ENCODE data around the gene MALAT1. TPM values are rescaled to one million over a fixed set of nuclear protein-coding genes. Genes with fewer than 3 reads are reported as not detected.

Gene MALAT1
- total and polyA plus RNA-seq, 10 of the 15 experiments (the other 5 are each of a cell fraction or from before 2014, with no cell fraction given), result 448 to 8,160 (median 2,019) TPM

GRCh38 chr11:65498977-65499712, at the start of gene MALAT1 (continued):
- TF ChIP-seq POLR2AphosphoS2 (IDR thresholded peaks at IDR 0.05; ENCODE audit: low read depth, low read length), result peak; percentile 100
- TF ChIP-seq ZBED1 (IDR thresholded peaks at IDR 0.05; ENCODE audit: borderline replicate concordance), result peak; percentile 100
- peak; percentile 79 for TF ChIP-seq ZBTB11 (CRISPR knock-in tag; IDR thresholded peaks at IDR 0.05)
- TF ChIP-seq, protein P1, sequence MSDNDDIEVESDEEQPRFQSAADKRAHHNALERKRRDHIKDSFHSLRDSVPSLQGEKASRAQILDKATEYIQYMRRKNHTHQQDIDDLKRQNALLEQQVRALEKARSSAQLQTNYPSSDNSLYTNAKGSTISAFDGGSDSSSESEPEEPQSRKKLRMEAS (IDR thresholded peaks at IDR 0.05; ENCODE audit: low read depth, low read length), result no peak
- TF ChIP-seq KDM1A (IDR thresholded peaks at IDR 0.05; ENCODE audit: borderline replicate concordance), result no peak
- peak; percentile 83; the same call in 1 of the 2 replicates for TF ChIP-seq ESRRA (IDR thresholded peaks at IDR 0.05; ENCODE audit: low read length)
- no peak for TF ChIP-seq CBX3 (IDR thresholded peaks at IDR 0.05; ENCODE audit: borderline replicate concordance, low read depth)
- TF ChIP-seq, protein P2, sequence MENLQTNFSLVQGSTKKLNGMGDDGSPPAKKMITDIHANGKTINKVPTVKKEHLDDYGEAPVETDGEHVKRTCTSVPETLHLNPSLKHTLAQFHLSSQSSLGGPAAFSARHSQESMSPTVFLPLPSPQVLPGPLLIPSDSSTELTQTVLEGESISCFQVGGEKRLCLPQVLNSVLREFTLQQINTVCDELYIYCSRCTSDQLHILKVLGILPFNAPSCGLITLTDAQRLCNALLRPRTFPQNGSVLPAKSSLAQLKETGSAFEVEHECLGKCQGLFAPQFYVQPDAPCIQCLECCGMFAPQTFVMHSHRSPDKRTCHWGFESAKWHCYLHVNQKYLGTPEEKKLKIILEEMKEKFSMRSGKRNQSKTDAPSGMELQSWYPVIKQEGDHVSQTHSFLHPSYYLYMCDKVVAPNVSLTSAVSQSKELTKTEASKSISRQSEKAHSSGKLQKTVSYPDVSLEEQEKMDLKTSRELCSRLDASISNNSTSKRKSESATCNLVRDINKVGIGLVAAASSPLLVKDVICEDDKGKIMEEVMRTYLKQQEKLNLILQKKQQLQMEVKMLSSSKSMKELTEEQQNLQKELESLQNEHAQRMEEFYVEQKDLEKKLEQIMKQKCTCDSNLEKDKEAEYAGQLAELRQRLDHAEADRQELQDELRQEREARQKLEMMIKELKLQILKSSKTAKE (IDR thresholded peaks at IDR 0.05; ENCODE audit: low read depth, poor library complexity, severe bottlenecking), result peak; percentile 89
- TF ChIP-seq IRF3 (IDR thresholded peaks at IDR 0.05), result 0 out of 2 replicates have a peak, but pooled peaks have one; percentile 20
- no peak for TF ChIP-seq BRCA1 (IDR thresholded peaks at IDR 0.05; ENCODE audit: low read depth, low read length)
- TF ChIP-seq CBFB (IDR thresholded peaks at IDR 0.05; ENCODE audit: low read depth), result peak; percentile 100
- peak; percentile 74 for TF ChIP-seq IRF4 (IDR thresholded peaks at IDR 0.05; ENCODE audit: low read depth, low read length)
- TF ChIP-seq, protein P3, sequence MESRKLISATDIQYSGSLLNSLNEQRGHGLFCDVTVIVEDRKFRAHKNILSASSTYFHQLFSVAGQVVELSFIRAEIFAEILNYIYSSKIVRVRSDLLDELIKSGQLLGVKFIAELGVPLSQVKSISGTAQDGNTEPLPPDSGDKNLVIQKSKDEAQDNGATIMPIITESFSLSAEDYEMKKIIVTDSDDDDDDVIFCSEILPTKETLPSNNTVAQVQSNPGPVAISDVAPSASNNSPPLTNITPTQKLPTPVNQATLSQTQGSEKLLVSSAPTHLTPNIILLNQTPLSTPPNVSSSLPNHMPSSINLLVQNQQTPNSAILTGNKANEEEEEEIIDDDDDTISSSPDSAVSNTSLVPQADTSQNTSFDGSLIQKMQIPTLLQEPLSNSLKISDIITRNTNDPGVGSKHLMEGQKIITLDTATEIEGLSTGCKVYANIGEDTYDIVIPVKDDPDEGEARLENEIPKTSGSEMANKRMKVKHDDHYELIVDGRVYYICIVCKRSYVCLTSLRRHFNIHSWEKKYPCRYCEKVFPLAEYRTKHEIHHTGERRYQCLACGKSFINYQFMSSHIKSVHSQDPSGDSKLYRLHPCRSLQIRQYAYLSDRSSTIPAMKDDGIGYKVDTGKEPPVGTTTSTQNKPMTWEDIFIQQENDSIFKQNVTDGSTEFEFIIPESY (IDR thresholded peaks at IDR 0.05), result 0 out of 2 replicates have a peak, but pooled peaks have one; percentile 11
- 0 out of 2 replicates have a peak, but pooled peaks have one; percentile 32 for TF ChIP-seq BCLAF1 (IDR thresholded peaks at IDR 0.05)
- no peak for TF ChIP-seq HDGF (IDR thresholded peaks at IDR 0.05)
- TF ChIP-seq, protein P4, sequence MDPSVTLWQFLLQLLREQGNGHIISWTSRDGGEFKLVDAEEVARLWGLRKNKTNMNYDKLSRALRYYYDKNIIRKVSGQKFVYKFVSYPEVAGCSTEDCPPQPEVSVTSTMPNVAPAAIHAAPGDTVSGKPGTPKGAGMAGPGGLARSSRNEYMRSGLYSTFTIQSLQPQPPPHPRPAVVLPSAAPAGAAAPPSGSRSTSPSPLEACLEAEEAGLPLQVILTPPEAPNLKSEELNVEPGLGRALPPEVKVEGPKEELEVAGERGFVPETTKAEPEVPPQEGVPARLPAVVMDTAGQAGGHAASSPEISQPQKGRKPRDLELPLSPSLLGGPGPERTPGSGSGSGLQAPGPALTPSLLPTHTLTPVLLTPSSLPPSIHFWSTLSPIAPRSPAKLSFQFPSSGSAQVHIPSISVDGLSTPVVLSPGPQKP (IDR thresholded peaks at IDR 0.05; ENCODE audit: low read depth, low read length), result peak; percentile 89

All from GM12878 (cell line).